22Rv1 (cell line): ENCODE data around the gene THADA.

Experiments used
- H3K27ac ChIP-seq: fragments of 450-650 bp; 2 replicates; pipeline ENCODE4 v1.5.1; 2017
- CTCF ChIP-seq: fragments of 450-650 bp; IDR thresholded peaks from 2 replicates; pipeline ENCODE4 v1.5.1; 2017; ENCODE audit warnings: mild to moderate bottlenecking
- ZFX ChIP-seq: fragments of 450-650 bp; IDR thresholded peaks from 2 replicates; pipeline ENCODE4 v1.6.1; 2017; ENCODE audit warnings: antibody characterized with exemption, borderline replicate concordance

THADA gene

GRCh38 chr2:43410055-43410604, 185.7 kb downstream of the THADA start:
- TF ChIP-seq ZFX: no peak
- no peak for TF ChIP-seq CTCF
- no peak overlapping the region for H3K27ac ChIP-seq

- TF ChIP-seq CTCF (no peak), ZFX (no peak)
- H3K27ac ChIP-seq: no peak overlapping the region
Measured at GRCh38 chr2:43408407-43409160, 187.3 kb downstream of the THADA start.

DNA sequence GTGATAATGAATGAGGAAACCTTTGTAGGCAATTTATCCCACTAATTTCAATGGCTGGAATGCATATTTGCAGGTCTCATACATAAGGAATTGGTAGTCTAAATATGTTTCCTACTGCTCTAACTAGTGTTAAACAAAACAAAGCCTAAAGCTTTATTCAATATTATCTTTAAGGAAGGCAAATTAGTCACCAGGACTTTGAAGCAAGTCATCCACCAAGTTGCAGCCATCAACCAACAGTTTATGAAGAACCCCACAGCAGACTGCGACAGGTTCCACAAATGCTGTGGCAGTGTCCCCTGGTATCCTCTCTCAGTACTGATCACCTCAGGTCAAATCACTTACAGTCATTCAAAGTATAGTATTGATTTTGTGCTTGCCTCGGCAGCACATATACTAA, 187.9 kb downstream of the THADA start:
- H3K27ac ChIP-seq: no peak overlapping the region
- TF ChIP-seq ZFX: no peak
- no peak for TF ChIP-seq CTCF

- no peak overlapping the region for H3K27ac ChIP-seq
- TF ChIP-seq CTCF: no peak
Measured at GRCh38 chr2:43406651-43407279, 189.1 kb downstream of the THADA start.

DNA sequence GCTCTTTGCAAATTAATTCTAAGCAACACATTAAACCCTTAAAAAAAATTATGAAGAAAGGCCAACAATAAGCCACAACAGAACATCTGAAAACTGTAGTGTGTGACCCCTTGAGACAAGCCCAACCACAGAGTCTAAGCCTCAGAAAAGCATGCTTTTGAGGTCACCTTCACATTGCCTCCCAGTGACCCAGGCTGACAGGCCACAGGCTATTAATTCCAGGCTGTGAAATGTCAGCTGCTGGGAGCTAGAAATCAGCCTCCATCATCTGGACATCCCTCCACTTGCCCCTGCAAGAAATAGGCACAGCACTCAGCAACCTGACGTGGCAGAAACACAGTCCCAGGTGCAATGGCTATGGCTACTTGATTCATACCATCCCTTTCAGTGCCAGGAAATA, 190.0 kb downstream of the THADA start:
- no peak overlapping the region for H3K27ac ChIP-seq
- TF ChIP-seq ZFX (no peak), CTCF (no peak)

GRCh38 chr2:43402452-43402937, 193.3 kb downstream of the THADA start:
- no peak overlapping the region for H3K27ac ChIP-seq
- TF ChIP-seq CTCF (no peak), ZFX (no peak)

DNA sequence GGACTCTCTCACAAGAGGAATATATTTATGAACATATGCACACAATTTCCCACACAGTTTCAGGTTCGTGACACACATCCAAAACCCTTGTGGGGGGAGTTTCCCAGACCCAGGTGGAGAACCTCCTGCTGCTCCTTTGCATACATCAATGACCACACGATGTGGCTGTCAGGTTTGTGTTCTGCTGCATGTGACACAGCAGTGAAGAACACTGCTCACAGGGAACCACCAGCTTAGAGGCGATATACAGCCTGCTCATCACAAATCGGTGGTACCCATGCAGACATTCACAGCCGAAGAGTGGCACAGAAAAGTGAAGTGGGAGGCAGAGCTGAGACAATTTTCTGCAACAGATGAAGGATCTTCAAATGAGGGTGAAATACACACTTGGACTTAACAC, 193.8 kb downstream of the THADA start:
- TF ChIP-seq ZFX: no peak
- TF ChIP-seq CTCF: no peak
- no peak overlapping the region for H3K27ac ChIP-seq
